ENCODE measurements around the gene SUN2. TPM values are rescaled to one million over a fixed set of nuclear protein-coding genes. Genes with fewer than 3 reads are reported as not detected.

Gene SUN2
- total RNA-seq, 1 donor from 2014 or later = 148 TPM

- TF ChIP-seq, protein P1, sequence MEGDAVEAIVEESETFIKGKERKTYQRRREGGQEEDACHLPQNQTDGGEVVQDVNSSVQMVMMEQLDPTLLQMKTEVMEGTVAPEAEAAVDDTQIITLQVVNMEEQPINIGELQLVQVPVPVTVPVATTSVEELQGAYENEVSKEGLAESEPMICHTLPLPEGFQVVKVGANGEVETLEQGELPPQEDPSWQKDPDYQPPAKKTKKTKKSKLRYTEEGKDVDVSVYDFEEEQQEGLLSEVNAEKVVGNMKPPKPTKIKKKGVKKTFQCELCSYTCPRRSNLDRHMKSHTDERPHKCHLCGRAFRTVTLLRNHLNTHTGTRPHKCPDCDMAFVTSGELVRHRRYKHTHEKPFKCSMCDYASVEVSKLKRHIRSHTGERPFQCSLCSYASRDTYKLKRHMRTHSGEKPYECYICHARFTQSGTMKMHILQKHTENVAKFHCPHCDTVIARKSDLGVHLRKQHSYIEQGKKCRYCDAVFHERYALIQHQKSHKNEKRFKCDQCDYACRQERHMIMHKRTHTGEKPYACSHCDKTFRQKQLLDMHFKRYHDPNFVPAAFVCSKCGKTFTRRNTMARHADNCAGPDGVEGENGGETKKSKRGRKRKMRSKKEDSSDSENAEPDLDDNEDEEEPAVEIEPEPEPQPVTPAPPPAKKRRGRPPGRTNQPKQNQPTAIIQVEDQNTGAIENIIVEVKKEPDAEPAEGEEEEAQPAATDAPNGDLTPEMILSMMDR (IDR thresholded peaks at IDR 0.05) = no peak
- Mint-ChIP-seq H3K27me3 (ENCODE audit: unreplicated experiment) (no peaks in the 10 kb centered on the region), H3K27ac (ENCODE audit: unreplicated experiment) (no peak overlapping the region), H3K9me3 (ENCODE audit: unreplicated experiment) (no peaks in the 10 kb centered on the region), H3K36me3 (ENCODE audit: unreplicated experiment) (peaks cover 9% of the 10 kb centered on the region), H3K4me3 (ENCODE audit: unreplicated experiment) (no peak overlapping the region), H3K4me1 (ENCODE audit: unreplicated experiment) (peaks cover 61% of the 10 kb centered on the region)
- DNase-seq (ENCODE audit: extremely low spot score, unreplicated experiment) = no peak
These were observed 44.9 kb downstream of the SUN2 start for GRCh38 chr22:38710866-38711265.

DNA sequence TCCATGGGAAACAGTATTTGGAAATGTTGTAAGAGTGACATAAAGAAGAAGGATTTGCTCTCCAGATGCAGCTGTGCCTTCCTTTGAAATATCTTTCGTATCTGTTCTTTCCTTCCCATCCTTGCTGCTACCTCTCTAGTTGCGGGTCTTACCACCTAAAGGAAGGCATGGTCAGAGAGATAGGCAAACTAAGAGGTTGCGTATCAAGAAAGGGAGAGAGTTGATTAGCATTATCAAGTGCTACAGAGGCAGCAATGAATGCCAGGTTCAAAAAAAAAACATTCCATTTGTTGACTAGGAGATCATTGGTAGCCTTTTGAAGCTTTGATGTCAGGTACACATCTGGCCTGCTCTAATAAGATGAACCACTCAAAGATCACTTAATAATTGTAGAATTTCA is 45.4 kb downstream of the SUN2 start:
- H3K27ac Mint-ChIP-seq (ENCODE audit: unreplicated experiment) = no peak overlapping the region
- H3K4me1 Mint-ChIP-seq (ENCODE audit: unreplicated experiment) = peaks cover 56% of the 10 kb centered on the region
- no peaks in the 10 kb centered on the region for H3K27me3 Mint-ChIP-seq (ENCODE audit: unreplicated experiment)
- no peaks in the 10 kb centered on the region for H3K9me3 Mint-ChIP-seq (ENCODE audit: unreplicated experiment)
- peaks cover 9% of the 10 kb centered on the region for H3K36me3 Mint-ChIP-seq (ENCODE audit: unreplicated experiment)
- TF ChIP-seq, protein P1 (IDR thresholded peaks at IDR 0.05) = no peak
- no peak for DNase-seq (ENCODE audit: extremely low spot score, unreplicated experiment)
- H3K4me3 Mint-ChIP-seq (ENCODE audit: unreplicated experiment) = no peak overlapping the region

GRCh38 chr22:38709306-38709705 is 46.5 kb downstream of the SUN2 start:
- Mint-ChIP-seq H3K36me3 (ENCODE audit: unreplicated experiment) (peaks cover 9% of the 10 kb centered on the region), H3K27me3 (ENCODE audit: unreplicated experiment) (no peaks in the 10 kb centered on the region), H3K27ac (ENCODE audit: unreplicated experiment) (no peak overlapping the region), H3K4me3 (ENCODE audit: unreplicated experiment) (no peak overlapping the region), H3K4me1 (ENCODE audit: unreplicated experiment) (peaks cover 55% of the 10 kb centered on the region), H3K9me3 (ENCODE audit: unreplicated experiment) (no peaks in the 10 kb centered on the region)
- no peak for DNase-seq (ENCODE audit: extremely low spot score, unreplicated experiment)
- TF ChIP-seq, protein P1 (IDR thresholded peaks at IDR 0.05) = no peak

GRCh38 chr22:38707984-38708383 is 47.8 kb downstream of the SUN2 start:
- Mint-ChIP-seq H3K4me3 (ENCODE audit: unreplicated experiment) (peak overlapping the region; percentile 5), H3K27me3 (ENCODE audit: unreplicated experiment) (no peaks in the 10 kb centered on the region), H3K27ac (ENCODE audit: unreplicated experiment) (peak overlapping the region; percentile 92), H3K4me1 (ENCODE audit: unreplicated experiment) (peaks cover 50% of the 10 kb centered on the region), H3K36me3 (ENCODE audit: unreplicated experiment) (peaks cover 6% of the 10 kb centered on the region), H3K9me3 (ENCODE audit: unreplicated experiment) (no peaks in the 10 kb centered on the region)
- DNase-seq (ENCODE audit: extremely low spot score, unreplicated experiment) = no peak
- TF ChIP-seq, protein P1 (IDR thresholded peaks at IDR 0.05) = no peak

DNA sequence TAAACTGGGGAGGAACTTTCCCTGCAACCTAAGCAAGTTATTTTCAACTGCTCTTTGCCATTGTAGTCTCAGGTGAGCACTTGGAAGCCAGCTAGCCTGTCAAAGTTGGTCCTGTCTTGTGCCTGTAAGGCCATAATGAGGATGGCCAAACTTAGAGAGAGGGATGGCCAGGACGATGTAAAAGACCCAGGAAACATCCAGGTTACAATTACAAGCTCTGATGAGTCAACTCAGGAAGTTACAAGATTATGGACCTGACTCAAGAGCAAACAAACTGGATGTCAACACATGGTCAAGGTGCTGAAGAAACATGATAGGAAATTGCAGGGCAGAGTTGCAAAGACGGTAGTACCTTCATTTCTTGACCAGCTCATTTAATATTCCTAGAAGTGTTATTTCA is 48.5 kb downstream of the SUN2 start:
- H3K27ac Mint-ChIP-seq (ENCODE audit: unreplicated experiment) = peak overlapping the region; percentile 92
- no peak for DNase-seq (ENCODE audit: extremely low spot score, unreplicated experiment)
- peaks cover 47% of the 10 kb centered on the region for H3K4me1 Mint-ChIP-seq (ENCODE audit: unreplicated experiment)
- H3K36me3 Mint-ChIP-seq (ENCODE audit: unreplicated experiment) = peaks cover 6% of the 10 kb centered on the region
- TF ChIP-seq, protein P1 (IDR thresholded peaks at IDR 0.05) = no peak
- no peaks in the 10 kb centered on the region for H3K27me3 Mint-ChIP-seq (ENCODE audit: unreplicated experiment)
- peak overlapping the region; percentile 91 for H3K4me3 Mint-ChIP-seq (ENCODE audit: unreplicated experiment)
- H3K9me3 Mint-ChIP-seq (ENCODE audit: unreplicated experiment) = no peaks in the 10 kb centered on the region

All from osteocyte (in vitro differentiated cells).